Vagina (tissue), 2 donors: ENCODE results near the gene TMPRSS4. TPM values are rescaled to one million over a fixed set of nuclear protein-coding genes. Genes with fewer than 3 reads are reported as not detected.

Source experiments
- DNase-seq, 2 donors: peaks; one replicate each; pipeline ENCODE4 v3.0.0-alpha.2; 2017; ENCODE audit errors: extremely low spot score in 2 of 2
- H3K27ac ChIP-seq: fragments of 200-600 bp; sonication (generic); one replicate; pipeline ENCODE4 v1.5.1; 2019
- H3K27me3 ChIP-seq: fragments of 200-600 bp; sonication (generic); one replicate; pipeline ENCODE4 v1.5.1; 2019
- H3K36me3 ChIP-seq, 2 donors: fragments of 200-600 bp; sonication (generic); one replicate each; pipeline ENCODE4 v1.5.1; 2017 to 2019
- H3K4me1 ChIP-seq: fragments of 200-600 bp; sonication (generic); one replicate; pipeline ENCODE4 v1.5.1; 2019
- H3K4me3 ChIP-seq, 2 donors: fragments of 200-600 bp; sonication (generic); 1 replicate in 1 of 2; 2 replicates in 1 of 2; pipeline ENCODE4 v1.5.1; 2016 to 2019
- H3K9me3 ChIP-seq: fragments of 200-600 bp; sonication (generic); one replicate; pipeline ENCODE4 v1.5.1; 2019
- POLR2A ChIP-seq, 2 donors: fragments of 450-650 bp; IDR thresholded peaks; one replicate each; pipeline ENCODE4 v1.6.1; 2017; ENCODE audit warnings: antibody characterized with exemption in 2 of 2, mild to moderate bottlenecking in 2 of 2, moderate library complexity in 2 of 2
- POLR2AphosphoS5 ChIP-seq, 2 donors: sonication (generic); formaldehyde crosslinking; IDR thresholded peaks; one replicate each; pipeline ENCODE4 v1.9.0; 2017; ENCODE audit warnings: antibody characterized with exemption in 2 of 2, mild to moderate bottlenecking in 2 of 2, low read depth in 1 of 2; ENCODE audit not compliant: insufficient read depth in 1 of 2
- intact Hi-C: fragments of 100-400 bp; cut with DNase I; formaldehyde crosslinking; loops from one replicate; pipeline ENCODE4 v1.15.1; 2023
- total RNA-seq: library from RNA; depleted of rRNA; stranded (reverse); fragments of >200 nt; gene quantifications from one replicate; pipeline ENCODE4 v1.2.3, GENCODE V29; 2016
- TF ChIP-seq, protein P1 (sequence below), 3 experiments: fragments of 450-650 bp in 2 of 3; fragments of 200-600 bp in 1 of 3; sonication (generic) in 1 of 3; IDR thresholded peaks; one replicate each; pipeline ENCODE4 v1.5.1; 2017 to 2019; ENCODE audit warnings: antibody characterized with exemption in 3 of 3, mild to moderate bottlenecking in 2 of 3, moderate library complexity in 2 of 3

Gene TMPRSS4
- total RNA-seq, 1 donor from 2014 or later = 20.9 TPM

DNA sequence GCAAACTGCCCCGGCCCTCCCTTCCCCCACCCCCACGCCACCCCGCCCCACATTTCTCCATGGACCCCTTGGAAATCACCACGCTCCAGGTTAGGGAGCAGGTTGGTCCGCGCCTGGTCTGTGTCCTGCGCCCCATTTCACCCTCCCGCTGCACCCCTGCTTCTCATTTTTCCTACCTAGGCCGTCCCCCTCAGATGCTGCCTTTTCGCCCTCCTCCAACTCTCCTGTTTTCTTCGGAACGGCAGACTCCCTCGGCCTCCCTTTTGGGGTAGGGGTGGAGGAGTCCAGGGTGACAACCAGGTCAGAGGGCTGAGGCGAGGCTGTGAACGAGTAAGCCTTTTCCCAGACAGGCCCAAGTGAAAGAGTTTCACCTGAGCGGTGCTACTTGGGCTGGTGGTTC lies 76.6 kb downstream of the TMPRSS4 start:
- H3K4me3 ChIP-seq = peak overlapping the region; percentile 39 to 63
- H3K27ac ChIP-seq = no peak overlapping the region
- no peak for DNase-seq
- H3K9me3 ChIP-seq = no peaks in the 10 kb centered on the region
- no peaks in the 10 kb centered on the region for H3K36me3 ChIP-seq
- intact Hi-C loops = no loop called here
- H3K4me1 ChIP-seq = peaks cover 17% of the 10 kb centered on the region
- no peak for TF ChIP-seq POLR2A (IDR thresholded peaks at IDR 0.05)
- TF ChIP-seq, protein P1, sequence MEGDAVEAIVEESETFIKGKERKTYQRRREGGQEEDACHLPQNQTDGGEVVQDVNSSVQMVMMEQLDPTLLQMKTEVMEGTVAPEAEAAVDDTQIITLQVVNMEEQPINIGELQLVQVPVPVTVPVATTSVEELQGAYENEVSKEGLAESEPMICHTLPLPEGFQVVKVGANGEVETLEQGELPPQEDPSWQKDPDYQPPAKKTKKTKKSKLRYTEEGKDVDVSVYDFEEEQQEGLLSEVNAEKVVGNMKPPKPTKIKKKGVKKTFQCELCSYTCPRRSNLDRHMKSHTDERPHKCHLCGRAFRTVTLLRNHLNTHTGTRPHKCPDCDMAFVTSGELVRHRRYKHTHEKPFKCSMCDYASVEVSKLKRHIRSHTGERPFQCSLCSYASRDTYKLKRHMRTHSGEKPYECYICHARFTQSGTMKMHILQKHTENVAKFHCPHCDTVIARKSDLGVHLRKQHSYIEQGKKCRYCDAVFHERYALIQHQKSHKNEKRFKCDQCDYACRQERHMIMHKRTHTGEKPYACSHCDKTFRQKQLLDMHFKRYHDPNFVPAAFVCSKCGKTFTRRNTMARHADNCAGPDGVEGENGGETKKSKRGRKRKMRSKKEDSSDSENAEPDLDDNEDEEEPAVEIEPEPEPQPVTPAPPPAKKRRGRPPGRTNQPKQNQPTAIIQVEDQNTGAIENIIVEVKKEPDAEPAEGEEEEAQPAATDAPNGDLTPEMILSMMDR (IDR thresholded peaks at IDR 0.05) = no peak
- TF ChIP-seq POLR2AphosphoS5 (IDR thresholded peaks at IDR 0.05; ENCODE audit: insufficient read depth in 1 of 2, low read depth in 1 of 2) = no peak
- H3K27me3 ChIP-seq = peaks cover 4% of the 10 kb centered on the region

DNA sequence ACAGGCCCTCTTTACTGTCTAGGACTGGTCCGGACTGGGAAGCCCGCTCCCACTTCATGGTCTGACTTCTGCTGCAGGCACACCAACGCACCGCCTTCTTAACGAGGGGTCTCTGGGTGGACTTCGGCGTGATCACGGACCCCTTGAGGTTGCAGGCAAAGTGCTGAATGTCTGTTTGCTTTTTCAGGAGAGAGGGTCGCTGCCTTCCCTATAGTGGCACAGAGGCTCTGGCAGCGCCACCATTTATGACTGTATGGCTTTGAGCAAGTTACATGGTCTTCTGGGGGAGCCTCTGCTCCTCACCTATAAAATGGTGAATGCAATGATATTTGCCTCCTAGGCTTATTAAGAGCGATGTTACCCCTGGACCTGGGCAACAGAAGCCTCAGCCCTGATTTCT lies 77.1 kb downstream of the TMPRSS4 start:
- Histone ChIP-seq H3K4me3 (no peak overlapping the region), H3K9me3 (no peaks in the 10 kb centered on the region), H3K4me1 (peaks cover 17% of the 10 kb centered on the region), H3K27ac (no peak overlapping the region), H3K36me3 (no peaks in the 10 kb centered on the region), H3K27me3 (peaks cover 4% of the 10 kb centered on the region)
- intact Hi-C loops = no loop called here
- DNase-seq = no peak
- TF ChIP-seq POLR2AphosphoS5 (IDR thresholded peaks at IDR 0.05; ENCODE audit: insufficient read depth in 1 of 2, low read depth in 1 of 2) = no peak
- TF ChIP-seq POLR2A (IDR thresholded peaks at IDR 0.05) = no peak
- TF ChIP-seq, protein P1 (IDR thresholded peaks at IDR 0.05) = no peak

DNA sequence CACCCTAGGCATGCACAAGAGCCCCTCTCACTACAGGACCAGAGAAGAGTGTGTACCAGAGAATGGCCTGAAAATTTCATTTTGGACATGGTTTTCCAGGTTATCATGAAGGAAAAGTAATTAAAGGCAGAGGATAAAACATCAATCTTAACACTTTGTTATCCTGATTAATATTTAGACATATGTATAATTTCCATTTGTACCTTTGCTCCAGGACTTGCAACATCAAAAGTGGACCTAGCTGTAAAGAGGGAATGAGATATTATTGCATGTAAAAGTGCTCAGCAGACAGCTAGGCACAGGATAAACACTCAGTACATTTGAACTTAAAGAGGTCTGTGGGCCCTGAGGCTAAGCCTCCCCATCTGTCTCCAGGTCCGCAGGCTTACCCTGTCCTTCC lies 77.8 kb downstream of the TMPRSS4 start:
- H3K27ac ChIP-seq = no peak overlapping the region
- H3K4me1 ChIP-seq = peaks cover 17% of the 10 kb centered on the region
- H3K27me3 ChIP-seq = peaks cover 4% of the 10 kb centered on the region
- no peaks in the 10 kb centered on the region for H3K9me3 ChIP-seq
- H3K4me3 ChIP-seq = no peak overlapping the region
- no peak for DNase-seq
- intact Hi-C loops = no loop called here
- H3K36me3 ChIP-seq = no peaks in the 10 kb centered on the region
- TF ChIP-seq, protein P1 (IDR thresholded peaks at IDR 0.05) = no peak
- TF ChIP-seq POLR2AphosphoS5 (IDR thresholded peaks at IDR 0.05; ENCODE audit: insufficient read depth in 1 of 2, low read depth in 1 of 2) (no peak), POLR2A (IDR thresholded peaks at IDR 0.05) (no peak)

DNA sequence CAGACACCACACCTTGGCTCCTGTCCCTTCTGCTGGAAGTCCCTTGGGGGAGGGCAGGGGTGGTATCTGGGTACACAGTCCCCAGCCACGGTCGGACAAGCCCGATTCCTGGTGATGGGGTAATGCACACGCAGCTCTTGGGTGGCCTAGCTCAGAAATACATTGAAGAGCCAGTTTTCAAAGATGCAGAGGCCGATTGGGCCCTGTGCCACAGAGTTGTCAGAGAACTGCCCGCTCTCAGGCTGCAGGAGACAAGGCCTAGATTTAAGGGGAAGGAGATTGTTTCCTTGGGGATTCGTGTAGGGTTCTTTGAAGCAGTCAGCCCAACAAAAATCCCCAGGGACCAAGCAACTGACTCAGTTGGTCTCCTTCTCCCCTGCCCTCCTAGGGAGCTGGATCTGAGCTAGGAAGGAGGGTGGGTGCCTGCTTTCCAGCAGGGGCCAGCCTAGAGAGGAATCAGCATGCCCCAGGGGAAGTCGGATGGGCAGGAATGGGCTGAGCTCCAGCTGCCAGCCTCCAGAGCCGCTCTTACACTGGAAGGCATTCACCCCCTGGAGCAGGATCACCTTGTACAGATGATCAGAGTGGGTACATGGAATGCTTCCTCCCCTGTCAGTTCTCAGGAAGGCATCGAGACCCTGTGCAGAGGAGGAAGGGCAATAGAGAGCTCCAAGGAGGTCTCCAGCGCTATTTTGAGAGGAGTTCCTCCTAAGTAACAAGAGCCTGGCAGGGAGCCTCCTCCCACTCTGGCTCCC lies 79.1 kb downstream of the TMPRSS4 start:
- intact Hi-C loops = no loop called here
- DNase-seq = no peak
- TF ChIP-seq POLR2A (IDR thresholded peaks at IDR 0.05) (no peak), POLR2AphosphoS5 (IDR thresholded peaks at IDR 0.05; ENCODE audit: insufficient read depth in 1 of 2, low read depth in 1 of 2) (no peak)
- TF ChIP-seq, protein P1 (IDR thresholded peaks at IDR 0.05) = no peak
- Histone ChIP-seq H3K9me3 (no peaks in the 10 kb centered on the region), H3K27ac (no peak overlapping the region), H3K4me3 (no peak overlapping the region), H3K4me1 (peaks cover 17% of the 10 kb centered on the region), H3K36me3 (no peaks in the 10 kb centered on the region), H3K27me3 (peaks cover 4% of the 10 kb centered on the region)

DNA sequence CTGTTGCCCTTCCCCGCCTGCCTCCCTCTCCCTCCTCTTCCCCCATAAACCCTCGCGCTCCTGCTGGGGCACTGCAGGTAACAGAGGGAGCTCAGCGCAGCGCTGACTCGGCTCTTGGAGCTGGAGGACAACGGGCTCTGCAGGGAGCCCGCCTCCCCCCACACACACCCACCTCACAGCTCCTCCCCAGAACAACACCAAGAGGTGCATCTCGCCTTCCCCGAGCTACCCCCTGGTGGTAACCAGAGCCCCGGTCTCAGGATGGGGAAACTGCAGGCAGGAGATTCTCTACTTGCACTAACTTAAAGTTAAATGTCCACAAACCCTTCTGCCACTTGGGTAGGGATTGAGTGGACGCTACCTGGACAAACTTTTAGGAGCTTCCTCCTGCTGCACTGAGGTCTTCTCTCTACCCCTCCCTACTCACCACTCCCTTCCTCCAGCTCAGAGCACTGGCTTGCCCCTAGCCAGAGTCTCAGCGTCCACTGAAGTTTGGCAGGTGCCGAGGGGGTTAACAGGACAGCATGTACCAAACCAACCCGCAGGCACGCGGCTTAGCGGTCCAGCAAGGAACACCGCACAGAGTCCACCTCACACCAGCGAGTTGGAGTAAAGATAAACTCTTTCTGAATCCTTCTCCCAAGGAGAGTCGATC lies 79.8 kb downstream of the TMPRSS4 start:
- intact Hi-C loops = no loop called here
- H3K27me3 ChIP-seq = peaks cover 4% of the 10 kb centered on the region
- no peak for DNase-seq

More for the DNA sequence above, 79.8 kb downstream of the TMPRSS4 start:
- no peak for TF ChIP-seq POLR2AphosphoS5 (IDR thresholded peaks at IDR 0.05; ENCODE audit: insufficient read depth in 1 of 2, low read depth in 1 of 2)
- TF ChIP-seq POLR2A (IDR thresholded peaks at IDR 0.05) = no peak
- TF ChIP-seq, protein P1 (IDR thresholded peaks at IDR 0.05) = no peak
- Histone ChIP-seq H3K4me1 (peaks cover 17% of the 10 kb centered on the region), H3K27ac (no peak overlapping the region), H3K36me3 (no peaks in the 10 kb centered on the region), H3K9me3 (no peaks in the 10 kb centered on the region), H3K4me3 (no peak overlapping the region)
